ENCODE results near the gene ANKRD6. TPM values are rescaled to one million over a fixed set of nuclear protein-coding genes. Genes with fewer than 3 reads are reported as not detected.

ANKRD6 gene
- polyA plus RNA-seq, 3 donors: 0.93 to 3.0 (median 1.2) TPM

DNA sequence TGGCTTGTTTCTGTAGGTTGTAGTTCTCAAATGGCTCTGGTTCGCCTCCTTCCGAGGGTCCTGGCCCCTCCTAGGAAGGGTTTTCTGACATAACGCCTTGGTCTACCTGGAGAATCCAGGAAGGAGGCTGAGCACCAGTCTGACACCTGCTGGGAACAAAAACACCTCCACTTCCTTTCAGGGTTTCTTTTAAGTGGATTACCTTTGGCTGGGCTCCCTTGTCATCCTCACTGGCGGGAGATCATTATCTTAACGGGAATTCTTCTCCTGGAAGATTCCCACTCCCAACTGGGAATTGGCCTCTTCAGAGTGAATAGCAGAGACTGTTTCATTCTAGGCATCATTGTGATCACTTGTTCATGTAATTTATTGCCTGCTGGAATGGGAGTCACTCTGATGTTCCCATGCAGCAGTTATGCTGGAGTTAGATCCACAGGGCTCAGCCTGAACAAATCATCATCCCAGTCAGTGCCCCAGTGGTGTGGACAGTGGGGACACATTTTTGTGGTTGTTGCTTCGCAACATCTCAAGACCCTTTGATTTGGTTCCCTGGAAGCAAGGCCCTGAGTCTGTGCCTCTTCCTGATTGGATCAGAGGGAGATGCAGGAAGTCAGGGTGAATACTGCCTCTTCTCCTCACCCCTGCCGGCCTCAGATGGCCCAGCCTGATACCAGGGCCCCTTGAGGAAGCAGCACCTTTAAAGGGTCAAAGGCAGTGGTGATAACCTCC lies 156.5 kb downstream of the ANKRD6 start:
- intact Hi-C loops (cut with micrococcal nuclease): no loop called here
- no peaks in the 10 kb centered on the region for H3K4me1 ChIP-seq (ENCODE audit: control insufficient read depth in 1 of 2, insufficient read depth in 2 of 2, low read length in 2 of 2)
- H2AFZ ChIP-seq (ENCODE audit: insufficient read depth, low read depth, low read length, poor library complexity, severe bottlenecking): no peak overlapping the region
- no peaks in the 10 kb centered on the region for H3K36me3 ChIP-seq (replicated peaks in 1 of 2; ENCODE audit: control insufficient read depth in 1 of 2, insufficient read depth in 2 of 2, low read length in 2 of 2)
- Mint-ChIP-seq H3K9me3 (no peaks in the 10 kb centered on the region), H3K27me3 (ENCODE audit: low read depth in 3 of 3) (no peaks in the 10 kb centered on the region), H3K4me3 (no peak overlapping the region), H3K36me3 (no peaks in the 10 kb centered on the region), H3K27ac (no peak overlapping the region), H3K4me1 (no peaks in the 10 kb centered on the region)
- H3K79me2 ChIP-seq (ENCODE audit: insufficient read depth, low read length): no peaks in the 10 kb centered on the region
- WGBS (ENCODE audit: insufficient coverage): 80% methylated on average over 1 of the region's 7 CpGs
- no peaks in the 10 kb centered on the region for H3K27me3 ChIP-seq (ENCODE audit: control insufficient read depth in 2 of 2, insufficient read depth in 2 of 2, low read length in 2 of 2)
- H3K4me3 ChIP-seq (replicated peaks in 1 of 3; ENCODE audit: low read depth in 2 of 3, low read length in 3 of 3): no peak overlapping the region
- H3K27ac ChIP-seq (ENCODE audit: low read depth in 1 of 2, low read length in 2 of 2): no peak overlapping the region
- no peaks in the 10 kb centered on the region for H4K20me1 ChIP-seq (ENCODE audit: insufficient read depth, low read length)
- DNase-seq: no peak
- TF ChIP-seq, protein P1, sequence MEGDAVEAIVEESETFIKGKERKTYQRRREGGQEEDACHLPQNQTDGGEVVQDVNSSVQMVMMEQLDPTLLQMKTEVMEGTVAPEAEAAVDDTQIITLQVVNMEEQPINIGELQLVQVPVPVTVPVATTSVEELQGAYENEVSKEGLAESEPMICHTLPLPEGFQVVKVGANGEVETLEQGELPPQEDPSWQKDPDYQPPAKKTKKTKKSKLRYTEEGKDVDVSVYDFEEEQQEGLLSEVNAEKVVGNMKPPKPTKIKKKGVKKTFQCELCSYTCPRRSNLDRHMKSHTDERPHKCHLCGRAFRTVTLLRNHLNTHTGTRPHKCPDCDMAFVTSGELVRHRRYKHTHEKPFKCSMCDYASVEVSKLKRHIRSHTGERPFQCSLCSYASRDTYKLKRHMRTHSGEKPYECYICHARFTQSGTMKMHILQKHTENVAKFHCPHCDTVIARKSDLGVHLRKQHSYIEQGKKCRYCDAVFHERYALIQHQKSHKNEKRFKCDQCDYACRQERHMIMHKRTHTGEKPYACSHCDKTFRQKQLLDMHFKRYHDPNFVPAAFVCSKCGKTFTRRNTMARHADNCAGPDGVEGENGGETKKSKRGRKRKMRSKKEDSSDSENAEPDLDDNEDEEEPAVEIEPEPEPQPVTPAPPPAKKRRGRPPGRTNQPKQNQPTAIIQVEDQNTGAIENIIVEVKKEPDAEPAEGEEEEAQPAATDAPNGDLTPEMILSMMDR (IDR thresholded peaks at IDR 0.05): no peak
- H3K9ac ChIP-seq (ENCODE audit: insufficient read depth, low read length, poor library complexity, severe bottlenecking): no peak overlapping the region
- H3K9me3 ChIP-seq (replicated peaks in 1 of 2; ENCODE audit: control insufficient read depth in 1 of 2, insufficient read depth in 1 of 2, low read length in 2 of 2): no peaks in the 10 kb centered on the region
- no peak overlapping the region for H3K4me2 ChIP-seq (replicated peaks; ENCODE audit: extremely low read depth, low read length, poor library complexity, severe bottlenecking)

DNA sequence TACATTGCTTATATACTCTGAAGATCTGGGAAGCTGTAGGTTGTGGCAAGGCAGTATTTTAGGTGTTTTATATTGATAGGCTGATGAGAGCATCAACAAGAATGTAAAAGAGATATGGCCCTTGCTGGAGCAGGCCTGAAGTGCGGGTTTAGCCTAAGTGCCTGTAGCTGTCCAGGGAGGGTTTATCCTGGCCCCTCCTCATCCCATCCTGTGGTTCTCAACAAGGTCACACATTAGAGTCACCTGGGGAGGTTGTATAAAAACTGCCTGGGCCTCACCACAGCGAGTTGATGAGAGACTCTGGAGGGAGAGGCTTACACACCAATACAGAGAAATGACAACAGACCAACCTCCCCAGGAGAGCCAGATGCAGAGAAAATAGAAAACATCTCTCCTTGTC lies 157.2 kb downstream of the ANKRD6 start:
- Histone ChIP-seq H3K4me3 (replicated peaks in 1 of 3; ENCODE audit: low read depth in 2 of 3, low read length in 3 of 3) (no peak overlapping the region), H3K79me2 (ENCODE audit: insufficient read depth, low read length) (no peaks in the 10 kb centered on the region), H2AFZ (ENCODE audit: insufficient read depth, low read depth, low read length, poor library complexity, severe bottlenecking) (no peak overlapping the region), H3K27me3 (ENCODE audit: control insufficient read depth in 2 of 2, insufficient read depth in 2 of 2, low read length in 2 of 2) (no peaks in the 10 kb centered on the region), H3K4me2 (replicated peaks; ENCODE audit: extremely low read depth, low read length, poor library complexity, severe bottlenecking) (no peak overlapping the region), H4K20me1 (ENCODE audit: insufficient read depth, low read length) (no peaks in the 10 kb centered on the region), H3K36me3 (replicated peaks in 1 of 2; ENCODE audit: control insufficient read depth in 1 of 2, insufficient read depth in 2 of 2, low read length in 2 of 2) (no peaks in the 10 kb centered on the region), H3K27ac (ENCODE audit: low read depth in 1 of 2, low read length in 2 of 2) (no peak overlapping the region), H3K9ac (ENCODE audit: insufficient read depth, low read length, poor library complexity, severe bottlenecking) (no peak overlapping the region), H3K9me3 (replicated peaks in 1 of 2; ENCODE audit: control insufficient read depth in 1 of 2, insufficient read depth in 1 of 2, low read length in 2 of 2) (no peaks in the 10 kb centered on the region), H3K4me1 (ENCODE audit: control insufficient read depth in 1 of 2, insufficient read depth in 2 of 2, low read length in 2 of 2) (no peaks in the 10 kb centered on the region)
- Mint-ChIP-seq H3K4me3 (no peak overlapping the region), H3K36me3 (no peaks in the 10 kb centered on the region), H3K4me1 (no peaks in the 10 kb centered on the region), H3K9me3 (no peaks in the 10 kb centered on the region), H3K27me3 (ENCODE audit: low read depth in 3 of 3) (no peaks in the 10 kb centered on the region), H3K27ac (no peak overlapping the region)
- WGBS (ENCODE audit: insufficient coverage): no CpG with 5 or more reads among the region's 2 CpGs
- TF ChIP-seq, protein P1 (IDR thresholded peaks at IDR 0.05): no peak
- DNase-seq: no peak
- intact Hi-C loops (cut with micrococcal nuclease): no loop called here
